Rectal smooth muscle tissue (tissue), 1 donor: ENCODE measurements around the gene CDY2A.
"Not testable (repeated sequence)": the region's sequence is repeated elsewhere in the genome, so short reads cannot be mapped to it uniquely, and the experiment has no call there.

Experiments
- H3K27ac ChIP-seq: one replicate; pipeline ENCODE4 v1.7.0; 2013; ENCODE audit warnings: low read depth, low read length, inconsistent platforms
- H3K27me3 ChIP-seq: one replicate; pipeline ENCODE4 v1.7.0; 2013; ENCODE audit warnings: low read length; ENCODE audit not compliant: control insufficient read depth, insufficient read depth
- H3K36me3 ChIP-seq: one replicate; pipeline ENCODE4 v1.7.0; 2013; ENCODE audit warnings: low read length; ENCODE audit not compliant: control insufficient read depth, insufficient read depth
- H3K4me1 ChIP-seq: one replicate; pipeline ENCODE4 v1.7.0; 2013; ENCODE audit warnings: low read length; ENCODE audit not compliant: control insufficient read depth, insufficient read depth
- H3K4me3 ChIP-seq: one replicate; pipeline ENCODE4 v1.7.0; 2013; ENCODE audit warnings: low read length
- H3K9ac ChIP-seq: one replicate; pipeline ENCODE4 v1.7.0; 2013; ENCODE audit warnings: low read length

The CDY2A gene, protein sequence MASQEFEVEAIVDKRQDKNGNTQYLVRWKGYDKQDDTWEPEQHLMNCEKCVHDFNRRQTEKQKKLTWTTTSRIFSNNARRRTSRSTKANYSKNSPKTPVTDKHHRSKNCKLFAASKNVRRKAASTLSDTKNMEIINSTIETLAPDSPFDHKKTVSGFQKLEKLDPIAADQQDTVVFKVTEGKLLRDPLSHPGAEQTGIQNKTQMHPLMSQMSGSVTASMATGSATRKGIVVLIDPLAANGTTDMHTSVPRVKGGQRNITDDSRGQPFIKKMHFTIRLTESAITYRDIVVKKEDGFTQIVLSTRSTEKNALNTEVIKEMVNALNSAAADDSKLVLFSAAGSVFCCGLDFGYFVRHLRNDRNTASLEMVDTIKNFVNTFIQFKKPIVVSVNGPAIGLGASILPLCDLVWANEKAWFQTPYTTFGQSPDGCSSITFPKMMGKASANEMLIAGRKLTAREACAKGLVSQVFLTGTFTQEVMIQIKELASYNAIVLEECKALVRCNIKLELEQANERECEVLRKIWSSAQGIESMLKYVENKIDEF

DNA sequence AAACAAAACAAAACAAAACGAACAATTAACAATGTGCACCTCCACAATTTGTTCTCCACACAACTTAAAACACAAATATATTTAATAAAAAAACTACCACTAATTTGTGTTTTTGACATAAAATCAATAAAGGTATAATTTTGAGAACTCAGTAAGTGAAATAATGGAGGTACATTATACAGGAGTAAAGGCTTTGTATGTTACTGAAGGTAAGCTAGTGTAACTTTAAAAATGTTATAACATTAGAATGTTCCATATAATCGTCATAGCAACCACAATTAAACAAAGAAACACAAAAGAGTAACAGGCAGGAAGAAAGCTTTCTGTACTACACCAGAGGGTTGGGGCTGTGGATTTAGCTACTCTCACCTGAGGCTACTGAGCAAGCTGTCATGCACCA, at the start of gene CDY2A:
CDY2A (plus strand) TSS at position 301 of the 400 bp plus-strand sequence. CDS start 328 bp downstream, outside the sequence.
- not testable (repeated sequence) for H3K9ac ChIP-seq, H3K27ac ChIP-seq, H3K4me1 ChIP-seq, H3K27me3 ChIP-seq, H3K4me3 ChIP-seq, H3K36me3 ChIP-seq

DNA sequence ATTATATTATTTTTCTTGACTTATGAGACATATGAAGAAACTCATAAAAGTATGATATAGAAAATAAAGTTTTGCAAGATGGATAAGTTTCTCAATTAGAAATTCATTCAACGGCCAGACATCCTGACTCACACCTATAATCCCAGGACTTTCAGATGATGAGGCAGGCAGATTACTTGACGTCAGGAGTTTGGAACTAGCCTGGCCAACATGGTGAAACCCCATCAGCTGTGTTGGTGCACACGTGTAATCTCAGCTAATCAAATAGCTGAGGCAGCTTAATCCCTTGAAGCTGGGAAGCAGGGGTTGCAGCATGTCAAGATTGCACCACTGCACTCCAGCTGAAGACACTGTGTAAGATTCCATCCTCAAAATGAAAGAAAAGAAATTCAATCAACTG, 28.0 kb upstream of the CDY2A start:
- not testable (repeated sequence) for H3K27me3 ChIP-seq, H3K4me3 ChIP-seq, H3K36me3 ChIP-seq, H3K27ac ChIP-seq, H3K9ac ChIP-seq, H3K4me1 ChIP-seq

DNA sequence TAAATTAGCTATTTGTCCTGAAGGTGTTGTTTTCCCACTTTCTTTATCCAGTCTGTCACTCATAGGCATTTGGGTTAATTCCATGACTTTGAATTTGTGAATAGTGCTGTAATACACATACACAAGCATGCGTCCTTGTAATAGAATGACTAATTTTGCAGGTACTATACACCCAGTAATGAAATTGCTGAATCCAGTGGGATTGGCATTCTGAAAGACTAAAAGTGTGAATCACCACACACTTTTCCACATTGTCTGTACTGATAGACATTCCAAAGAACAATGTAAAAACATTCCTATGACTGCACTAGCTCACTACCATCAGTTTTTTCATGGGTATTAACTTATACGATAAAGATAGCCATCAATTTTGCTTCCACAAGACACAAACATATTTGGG, 27.3 kb upstream of the CDY2A start:
- H3K27me3 ChIP-seq, H3K9ac ChIP-seq, H3K4me1 ChIP-seq, H3K27ac ChIP-seq, H3K4me3 ChIP-seq, H3K36me3 ChIP-seq: not testable (repeated sequence)

DNA sequence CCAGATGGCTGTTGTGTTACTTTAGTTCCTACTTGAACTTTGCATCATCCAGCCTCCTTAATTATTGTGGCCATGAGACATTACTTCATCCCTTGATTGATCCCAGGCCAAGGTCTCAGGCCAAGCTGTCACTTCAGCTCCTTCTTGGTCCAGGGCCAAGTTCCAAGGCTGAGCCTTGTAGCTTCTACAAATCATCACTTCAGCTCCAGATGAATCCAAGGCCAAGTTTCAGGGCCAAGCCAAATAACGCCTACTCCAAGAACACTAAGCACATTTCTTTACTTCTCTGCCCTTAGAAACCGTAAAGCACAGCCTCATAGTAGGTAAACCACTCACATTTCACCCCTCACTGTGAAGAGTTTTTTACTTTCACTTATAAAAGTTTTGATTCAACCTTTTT, 1.7 kb upstream of the CDY2A start:
- not testable (repeated sequence) for H3K4me1 ChIP-seq, H3K4me3 ChIP-seq, H3K36me3 ChIP-seq, H3K27ac ChIP-seq, H3K27me3 ChIP-seq, H3K9ac ChIP-seq

DNA sequence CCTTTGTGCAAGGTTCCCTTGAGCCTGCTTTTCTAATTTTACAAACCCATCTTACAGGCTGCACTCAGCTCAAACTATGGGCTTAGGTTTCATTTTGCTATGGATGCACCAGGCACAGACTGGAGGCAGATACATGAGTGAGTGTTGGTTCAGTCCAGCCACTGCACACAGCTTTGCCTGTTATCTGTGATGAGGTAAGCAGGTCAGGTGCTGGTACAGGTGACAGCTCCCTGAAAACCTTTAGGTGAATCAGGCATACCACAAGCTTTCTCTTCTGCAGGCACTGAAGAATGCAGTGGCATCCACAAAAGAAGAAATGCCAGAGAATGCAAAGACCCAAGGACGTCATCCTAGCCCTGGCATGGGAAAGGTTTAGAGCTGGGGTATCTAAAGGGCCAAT, 3.3 kb downstream of the CDY2A start:
- H3K27me3 ChIP-seq, H3K4me3 ChIP-seq, H3K27ac ChIP-seq, H3K9ac ChIP-seq, H3K36me3 ChIP-seq, H3K4me1 ChIP-seq: not testable (repeated sequence)

DNA sequence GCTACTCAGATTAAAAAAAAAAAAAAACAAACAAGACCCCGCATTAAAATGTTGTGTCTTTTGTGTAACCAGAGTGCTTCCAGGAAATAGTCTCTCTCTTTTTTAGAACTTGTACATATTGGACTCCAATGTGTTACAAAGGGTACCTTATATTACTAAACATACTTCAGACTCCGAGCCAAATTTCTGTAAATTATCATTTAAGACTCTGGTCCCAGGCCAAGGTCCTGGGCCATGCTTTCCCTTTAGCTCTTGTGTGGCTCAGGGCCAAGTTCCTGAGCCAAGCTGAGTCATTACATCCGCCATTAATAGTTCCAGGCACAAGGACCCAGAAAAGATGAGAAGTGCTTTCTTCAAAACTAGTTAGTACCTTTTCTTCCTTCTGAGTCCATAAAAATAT, 4.6 kb downstream of the CDY2A start:
- H3K27me3 ChIP-seq, H3K4me1 ChIP-seq, H3K27ac ChIP-seq, H3K4me3 ChIP-seq, H3K36me3 ChIP-seq, H3K9ac ChIP-seq: not testable (repeated sequence)

DNA sequence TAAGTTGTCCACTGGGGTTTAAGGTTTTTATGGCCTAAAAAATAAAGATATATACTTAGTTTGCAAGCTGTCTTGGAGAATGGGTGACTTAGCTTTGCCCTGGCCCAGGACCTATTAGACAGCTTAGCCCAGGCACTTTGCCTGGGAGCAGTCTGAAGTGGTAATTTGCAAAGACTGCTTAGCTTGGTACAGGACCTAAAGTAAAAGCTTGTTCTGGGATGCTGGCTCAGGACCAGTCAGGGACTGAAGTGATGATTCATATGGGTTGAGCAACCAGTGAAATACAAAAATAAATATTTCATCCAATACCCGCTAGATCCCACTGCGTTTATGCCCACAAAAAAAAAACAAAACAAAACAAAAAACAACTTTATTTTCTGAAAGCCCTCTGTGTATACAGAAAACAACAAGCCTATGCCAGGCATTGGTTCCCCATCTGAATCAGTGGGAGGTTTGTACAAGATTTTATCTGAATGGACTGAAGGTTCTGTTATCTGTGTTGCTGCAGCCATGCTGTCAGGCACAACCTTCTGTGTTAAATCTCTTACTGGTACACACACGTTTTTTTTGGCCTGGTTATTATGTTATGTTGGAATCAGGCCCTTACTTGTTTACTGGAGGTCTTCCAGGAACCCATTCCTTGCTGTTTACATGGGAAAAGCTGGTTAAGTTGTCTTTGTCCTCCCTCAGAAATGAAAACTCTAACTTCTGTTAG, 8.7 kb downstream of the CDY2A start:
- not testable (repeated sequence) for H3K27ac ChIP-seq, H3K4me3 ChIP-seq, H3K27me3 ChIP-seq, H3K9ac ChIP-seq, H3K36me3 ChIP-seq, H3K4me1 ChIP-seq

DNA sequence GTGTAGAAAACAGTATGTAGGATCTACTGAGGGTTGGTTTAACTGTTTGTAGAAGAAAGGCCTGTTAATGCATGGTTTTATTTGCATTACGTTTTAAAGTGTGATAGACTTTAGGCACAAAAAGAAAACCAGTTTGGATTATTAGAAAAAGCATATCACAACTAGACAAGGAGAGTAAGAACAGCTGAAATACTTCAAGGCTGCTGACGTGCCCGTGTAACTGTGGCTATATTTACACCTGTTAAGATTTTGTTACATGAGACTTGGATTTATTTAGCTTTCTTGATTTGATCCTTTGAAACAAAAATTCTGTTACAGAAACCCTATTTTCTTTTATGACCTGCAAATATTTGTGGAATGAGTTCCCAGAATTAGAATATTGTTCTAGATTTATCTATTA, 9.3 kb downstream of the CDY2A start:
- H3K9ac ChIP-seq, H3K27ac ChIP-seq, H3K4me1 ChIP-seq, H3K36me3 ChIP-seq, H3K27me3 ChIP-seq, H3K4me3 ChIP-seq: not testable (repeated sequence)

DNA sequence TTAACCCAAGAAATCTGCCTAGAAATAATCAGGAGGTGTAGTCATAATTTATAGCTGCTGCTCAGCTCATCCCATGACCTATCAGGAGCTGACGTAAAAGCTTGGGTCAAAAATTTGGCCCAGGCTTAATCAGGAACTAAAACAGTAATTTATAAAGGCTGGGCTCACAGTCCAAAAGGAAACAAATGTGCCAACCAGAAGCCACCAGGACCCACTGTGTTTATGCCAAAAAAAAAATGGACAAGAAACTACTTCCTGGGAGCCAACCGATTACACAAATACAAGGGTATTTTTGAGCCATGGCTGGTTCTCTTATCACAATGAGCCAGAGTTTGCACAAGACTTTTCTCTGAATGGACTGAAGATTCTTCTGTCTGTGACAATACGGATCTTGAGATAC, 19.4 kb downstream of the CDY2A start:
- not testable (repeated sequence) for H3K36me3 ChIP-seq, H3K4me3 ChIP-seq, H3K27ac ChIP-seq, H3K9ac ChIP-seq, H3K4me1 ChIP-seq, H3K27me3 ChIP-seq

DNA sequence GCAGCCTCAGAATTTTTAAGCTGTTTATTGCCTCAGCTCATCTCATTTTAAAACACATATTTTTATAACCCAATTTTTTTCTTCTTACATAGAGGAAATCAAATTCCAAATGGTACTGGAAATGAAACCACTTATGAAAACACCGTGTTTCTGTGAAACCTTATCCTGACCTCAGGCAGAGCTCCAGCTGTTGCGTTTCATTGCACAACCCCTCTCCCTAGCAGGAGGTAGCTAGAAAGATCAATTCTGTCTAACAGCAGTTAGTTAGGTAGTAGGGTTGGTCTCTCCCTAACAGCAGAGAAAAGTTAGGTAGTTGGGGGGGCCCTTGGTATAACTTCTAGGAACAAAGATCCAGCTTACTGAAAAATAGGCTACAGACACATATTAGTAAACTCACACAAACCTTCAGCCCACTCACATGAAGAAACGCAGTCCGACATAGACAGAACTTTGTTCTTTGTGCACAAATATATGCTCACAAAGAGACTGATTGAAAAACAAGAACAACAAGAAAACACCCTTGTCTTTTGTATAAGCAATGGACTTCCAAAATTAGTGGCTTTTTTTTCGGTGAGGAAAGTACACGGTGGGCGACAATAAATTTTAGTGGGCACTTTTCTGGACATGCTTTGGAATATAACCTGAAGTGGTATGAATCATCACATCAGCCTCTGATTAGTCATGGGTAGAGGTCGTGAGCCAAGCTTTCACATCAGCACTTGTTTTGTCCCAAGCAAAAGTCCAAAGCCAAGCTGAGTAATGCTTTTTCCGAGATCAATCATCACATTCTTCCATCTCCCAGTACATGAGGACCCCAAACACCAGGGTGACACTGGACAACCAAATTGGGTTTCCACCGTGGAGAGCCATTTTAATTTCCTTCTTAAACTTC, 22.8 kb downstream of the CDY2A start:
- not testable (repeated sequence) for H3K27ac ChIP-seq, H3K36me3 ChIP-seq, H3K9ac ChIP-seq, H3K27me3 ChIP-seq, H3K4me1 ChIP-seq, H3K4me3 ChIP-seq

DNA sequence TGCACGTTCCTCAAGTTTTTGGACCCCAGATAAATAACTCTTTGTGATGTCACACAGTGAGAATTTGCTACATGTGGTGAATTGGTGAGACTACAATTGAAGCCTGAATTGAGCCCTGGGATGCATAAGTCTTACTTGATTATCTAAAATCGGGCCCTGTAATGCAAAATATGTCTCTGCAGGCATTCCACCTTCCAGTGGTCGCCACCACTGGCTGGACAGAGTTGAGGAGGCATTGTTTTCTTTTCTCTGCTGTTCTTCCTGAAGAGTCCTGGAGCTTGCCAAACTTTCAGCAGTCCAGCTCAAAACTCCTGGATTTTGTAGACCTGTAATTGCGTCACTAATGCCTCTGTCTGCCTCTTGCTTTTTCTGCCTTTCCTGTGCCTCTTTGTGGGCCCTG, 23.5 kb downstream of the CDY2A start:
- not testable (repeated sequence) for H3K27me3 ChIP-seq, H3K4me1 ChIP-seq, H3K9ac ChIP-seq, H3K4me3 ChIP-seq, H3K27ac ChIP-seq, H3K36me3 ChIP-seq

DNA sequence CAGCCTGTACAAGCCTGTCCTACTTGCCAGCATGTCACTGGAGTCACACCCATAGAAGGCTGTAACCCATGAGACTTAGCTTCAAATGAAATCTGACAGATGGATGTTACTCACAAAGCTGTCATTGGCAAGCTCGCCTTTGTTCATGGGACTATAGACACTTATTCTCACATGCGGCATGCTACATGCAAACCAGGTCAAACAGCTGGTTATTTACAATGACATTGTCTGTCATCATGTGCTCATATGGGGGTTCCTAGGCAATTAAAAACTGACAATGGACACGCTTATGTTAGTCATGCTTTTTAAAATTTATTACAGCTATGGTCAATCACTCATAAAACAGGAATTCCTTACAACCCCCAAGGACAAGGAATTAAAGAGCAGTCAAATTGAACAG, 30.9 kb downstream of the CDY2A start:
- H3K27me3 ChIP-seq, H3K4me1 ChIP-seq, H3K27ac ChIP-seq, H3K36me3 ChIP-seq, H3K4me3 ChIP-seq, H3K9ac ChIP-seq: not testable (repeated sequence)
